GM18498 (cell line): Measurements from ENCODE around the gene SHKBP1.
"Not testable (repeated sequence)": the region's sequence is repeated elsewhere in the genome, so short reads cannot be mapped to it uniquely, and the experiment has no call there.

Source experiments
- ATAC-seq: cut with Tn5 transposase; IDR thresholded peaks from one replicate; pipeline ENCODE4 v1.9.1; 2021; ENCODE audit warnings: mild to moderate bottlenecking, moderate library complexity; ENCODE audit not compliant: unreplicated experiment

Gene SHKBP1

GRCh38 chr19:40612831-40613689, 36.4 kb downstream of the SHKBP1 start:
- no peak for ATAC-seq

GRCh38 chr19:40613690-40614621, 37.3 kb downstream of the SHKBP1 start:
- ATAC-seq, result peak; percentile 55

GRCh38 chr19:40614622-40615411, 38.1 kb downstream of the SHKBP1 start:
- no peak for ATAC-seq

- ATAC-seq, result no peak
Measured at GRCh38 chr19:40616178-40616577, 39.5 kb downstream of the SHKBP1 start.

- ATAC-seq, result no peak
Measured at GRCh38 chr19:40616941-40617340, 40.3 kb downstream of the SHKBP1 start.

GRCh38 chr19:40617961-40618360, 41.3 kb downstream of the SHKBP1 start:
- ATAC-seq, result no peak

GRCh38 chr19:40619333-40620160, 42.9 kb downstream of the SHKBP1 start:
- no peak for ATAC-seq

- ATAC-seq, result no peak
Measured at GRCh38 chr19:40620161-40620485, 43.5 kb downstream of the SHKBP1 start.

- no peak for ATAC-seq
Measured at GRCh38 chr19:40621283-40621682, 44.6 kb downstream of the SHKBP1 start.

- ATAC-seq, result no peak
Measured at GRCh38 chr19:40621966-40622772, 45.5 kb downstream of the SHKBP1 start.

GRCh38 chr19:40622773-40623075, 46.1 kb downstream of the SHKBP1 start:
- ATAC-seq, result no peak

GRCh38 chr19:40623403-40624251, 47.0 kb downstream of the SHKBP1 start:
- ATAC-seq, result no peak

- not testable (repeated sequence) for ATAC-seq
Measured at GRCh38 chr19:40624369-40625153, 47.9 kb downstream of the SHKBP1 start.

GRCh38 chr19:40625406-40626120, 48.9 kb downstream of the SHKBP1 start:
- ATAC-seq, result no peak

GRCh38 chr19:40626918-40627317, 50.2 kb downstream of the SHKBP1 start:
- ATAC-seq, result no peak

- no peak for ATAC-seq
Measured at GRCh38 chr19:40627486-40628279, 51.0 kb downstream of the SHKBP1 start.
